ENCODE measurements around the gene AFF3.

DNA sequence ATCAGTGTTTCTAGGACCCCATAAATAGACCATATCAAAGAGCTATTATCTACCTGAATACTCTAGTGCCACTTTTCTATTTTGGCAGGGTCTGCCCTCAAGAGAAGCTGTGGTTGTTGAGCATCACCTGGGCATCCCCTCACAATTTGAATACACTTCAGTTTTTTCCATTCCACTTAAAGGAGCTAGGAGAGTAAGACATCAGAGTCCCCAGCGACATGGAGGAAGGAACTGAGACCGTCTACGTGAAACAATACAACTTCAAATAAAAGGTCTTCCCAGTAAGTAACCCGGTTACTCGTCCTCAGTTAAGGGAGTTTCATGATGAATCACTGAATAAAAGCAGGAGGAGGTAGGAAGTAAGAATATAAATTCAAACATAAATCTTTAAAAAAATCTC lies 206.7 kb downstream of the AFF3 start:
- TF ChIP-seq, protein P1, sequence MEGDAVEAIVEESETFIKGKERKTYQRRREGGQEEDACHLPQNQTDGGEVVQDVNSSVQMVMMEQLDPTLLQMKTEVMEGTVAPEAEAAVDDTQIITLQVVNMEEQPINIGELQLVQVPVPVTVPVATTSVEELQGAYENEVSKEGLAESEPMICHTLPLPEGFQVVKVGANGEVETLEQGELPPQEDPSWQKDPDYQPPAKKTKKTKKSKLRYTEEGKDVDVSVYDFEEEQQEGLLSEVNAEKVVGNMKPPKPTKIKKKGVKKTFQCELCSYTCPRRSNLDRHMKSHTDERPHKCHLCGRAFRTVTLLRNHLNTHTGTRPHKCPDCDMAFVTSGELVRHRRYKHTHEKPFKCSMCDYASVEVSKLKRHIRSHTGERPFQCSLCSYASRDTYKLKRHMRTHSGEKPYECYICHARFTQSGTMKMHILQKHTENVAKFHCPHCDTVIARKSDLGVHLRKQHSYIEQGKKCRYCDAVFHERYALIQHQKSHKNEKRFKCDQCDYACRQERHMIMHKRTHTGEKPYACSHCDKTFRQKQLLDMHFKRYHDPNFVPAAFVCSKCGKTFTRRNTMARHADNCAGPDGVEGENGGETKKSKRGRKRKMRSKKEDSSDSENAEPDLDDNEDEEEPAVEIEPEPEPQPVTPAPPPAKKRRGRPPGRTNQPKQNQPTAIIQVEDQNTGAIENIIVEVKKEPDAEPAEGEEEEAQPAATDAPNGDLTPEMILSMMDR (conservative IDR thresholded peaks at IDR 0.05 in 1 of 2, IDR thresholded peaks at IDR 0.05 in 1 of 2; ENCODE audit: extremely low read depth in 1 of 2, insufficient read depth in 1 of 2, low read depth in 1 of 2, low read length in 2 of 2), result no peak
- no peak for TF ChIP-seq EZH2 (IDR thresholded peaks at IDR 0.05; ENCODE audit: borderline replicate concordance, low read length)

Measured in mammary epithelial cell (primary cell).